Upper lobe of left lung (tissue), 4 donors: ENCODE data around the gene HOGA1.

Experiments used
- CTCF ChIP-seq, 6 experiments: fragments of 450-650 bp in 4 of 6; fragments of 200-600 bp in 2 of 6; sonication (generic) in 2 of 6; IDR thresholded peaks; one replicate each; pipeline ENCODE4 v1.5.1; 2016 to 2019; ENCODE audit warnings: antibody characterized with exemption in 6 of 6
- POLR2A ChIP-seq, 4 donors: fragments of 450-650 bp; IDR thresholded peaks; one replicate each; pipeline ENCODE4 v1.5.1; 2016 to 2017; ENCODE audit warnings: antibody characterized with exemption in 4 of 4, mild to moderate bottlenecking in 2 of 4

- TF ChIP-seq CTCF (IDR thresholded peaks at IDR 0.05) (no peak), POLR2A (IDR thresholded peaks at IDR 0.05) (no peak)
These were observed 13.9 kb upstream of the HOGA1 start for GRCh38 chr10:97570146-97570788.
